ENCODE measurements around the gene ANK2.
"Not testable (repeated sequence)": the region's sequence is repeated elsewhere in the genome, so short reads cannot be mapped to it uniquely, and the experiment has no call there.

Gene ANK2

DNA sequence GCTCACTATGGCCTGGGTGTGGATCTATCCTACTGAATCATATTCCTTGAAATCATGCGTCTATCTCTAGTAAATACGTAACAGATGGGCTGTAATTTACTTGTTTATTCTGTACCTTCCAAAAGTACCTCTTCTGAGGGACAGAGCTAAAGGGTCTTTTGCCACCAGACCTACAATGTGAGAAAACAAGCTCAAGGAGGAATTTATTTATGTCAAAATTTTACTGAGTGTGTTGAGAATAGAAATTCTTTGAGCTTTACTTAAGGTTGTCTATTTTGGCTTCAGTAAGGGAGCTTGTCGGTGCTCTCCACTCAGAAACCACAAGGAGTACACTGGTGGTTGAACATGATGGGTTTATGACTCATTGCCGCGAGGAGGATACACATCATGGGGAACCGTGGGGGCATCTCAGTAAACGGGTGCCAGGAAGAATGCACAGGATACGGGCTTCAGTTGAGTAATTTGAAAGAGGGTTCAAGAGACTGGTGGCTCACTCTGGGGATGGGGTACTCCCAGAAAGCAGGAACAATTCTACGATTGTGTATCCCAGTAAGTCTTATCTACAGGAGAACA is 3.0 kb downstream of the ANK2 start:
- DNase-seq = no peak

DNA sequence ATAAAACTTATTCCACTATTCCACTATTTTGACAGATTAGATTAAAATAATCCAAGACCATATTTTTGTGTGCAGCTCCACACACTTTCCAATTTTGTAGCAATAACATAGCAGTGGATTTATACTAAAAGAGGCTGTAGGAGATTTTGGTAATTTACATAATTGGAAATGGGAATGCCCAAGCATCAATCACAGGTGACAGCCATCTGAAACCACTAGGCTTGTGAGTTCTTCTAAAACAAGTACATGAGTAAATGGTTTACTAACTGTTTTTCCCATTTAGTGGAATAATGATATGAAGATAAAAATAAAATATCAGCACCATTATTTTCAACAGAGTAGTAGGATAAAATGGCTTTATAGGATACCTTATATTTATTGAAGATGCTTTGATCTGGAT is 4.4 kb downstream of the ANK2 start:
- DNase-seq = no peak

DNA sequence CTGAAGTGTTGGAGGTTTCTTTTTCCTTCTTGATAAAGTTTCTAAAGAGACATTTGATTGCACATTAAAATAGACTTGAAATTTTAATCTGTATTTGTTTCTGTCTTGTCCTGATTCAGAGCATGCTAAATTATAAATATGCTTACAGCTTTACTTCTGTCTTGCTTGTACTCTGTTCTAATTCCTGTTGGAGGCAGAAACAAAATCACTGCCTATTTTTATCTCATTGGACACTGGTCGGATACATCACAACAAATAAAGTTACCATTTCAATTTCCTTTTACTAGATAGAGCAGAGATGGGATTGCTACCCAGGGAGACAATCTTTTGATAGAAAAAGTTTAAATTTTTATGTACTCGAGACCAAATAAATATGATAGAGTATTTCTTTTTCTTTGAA is 6.9 kb downstream of the ANK2 start:
- no peak for DNase-seq

DNA sequence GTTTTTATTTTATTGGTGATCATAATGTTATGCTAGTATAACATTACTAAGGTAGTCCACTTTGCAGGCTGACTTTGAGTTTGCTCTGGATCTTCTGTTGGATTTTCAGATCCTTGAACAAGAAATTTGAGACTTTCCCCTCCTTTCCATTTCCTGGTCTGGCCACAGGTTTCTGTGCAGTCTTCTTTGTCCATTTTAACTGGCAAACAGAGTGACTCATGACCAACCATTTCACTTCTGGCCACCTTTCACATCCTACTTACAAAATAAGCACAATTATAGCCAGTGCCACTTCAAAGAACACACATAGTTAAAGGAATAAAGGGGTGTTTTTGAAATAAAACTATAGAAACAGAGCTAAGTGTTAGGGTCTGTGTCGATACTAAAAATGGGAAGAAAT is 8.4 kb downstream of the ANK2 start:
- no peak for DNase-seq

DNA sequence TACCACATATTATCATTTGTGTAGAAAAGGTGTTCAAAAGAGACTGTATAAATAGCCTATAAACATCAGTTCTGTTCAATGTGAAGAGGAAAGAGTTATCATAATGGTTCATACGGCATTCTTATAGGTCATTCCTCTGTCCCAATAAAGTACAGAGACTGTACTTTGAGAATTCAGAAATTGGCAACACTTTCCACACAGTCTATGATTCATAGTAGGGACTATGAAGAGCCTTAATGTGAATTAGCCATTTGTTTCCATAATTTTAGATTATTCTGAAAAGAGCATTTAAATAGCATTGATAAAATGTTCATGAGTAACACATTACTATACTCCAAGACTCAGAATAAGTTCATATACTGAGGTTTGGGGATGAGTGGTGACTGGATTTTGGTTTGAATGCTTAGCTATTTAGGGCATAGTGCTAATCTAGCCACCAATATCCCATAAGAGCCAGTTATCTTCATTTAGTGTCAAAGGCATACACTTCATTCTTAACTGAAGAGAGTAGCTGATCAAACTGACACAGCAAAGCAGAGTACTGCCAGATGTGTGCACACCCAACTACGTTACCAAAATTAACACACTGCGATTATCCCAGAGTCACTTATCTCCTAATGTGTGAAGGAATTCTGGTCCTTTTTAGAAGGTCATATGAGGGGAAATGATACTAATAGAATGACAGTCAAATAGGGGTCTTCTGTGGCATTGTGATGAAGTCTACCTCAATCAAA is 10.2 kb downstream of the ANK2 start:
- DNase-seq = no peak

DNA sequence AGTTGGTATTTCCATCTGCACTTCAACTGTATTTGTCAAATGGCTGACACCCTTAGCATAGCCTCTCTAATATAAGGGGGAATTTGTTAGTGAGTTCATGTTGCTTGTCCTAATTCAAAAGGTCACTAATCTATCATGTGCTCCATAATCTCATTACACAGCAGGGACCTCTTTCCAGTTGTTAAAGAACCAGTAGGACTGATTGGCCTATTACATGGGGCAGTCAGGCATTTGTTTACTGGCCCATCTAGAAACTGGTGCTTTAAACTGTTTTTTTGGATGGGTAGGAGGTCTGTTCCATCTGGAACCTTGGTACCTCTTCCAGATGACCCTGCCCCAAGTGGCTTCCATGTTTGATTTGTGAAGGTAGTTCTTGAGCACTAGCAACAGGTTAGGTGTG is 11.4 kb downstream of the ANK2 start:
- no peak for DNase-seq

DNA sequence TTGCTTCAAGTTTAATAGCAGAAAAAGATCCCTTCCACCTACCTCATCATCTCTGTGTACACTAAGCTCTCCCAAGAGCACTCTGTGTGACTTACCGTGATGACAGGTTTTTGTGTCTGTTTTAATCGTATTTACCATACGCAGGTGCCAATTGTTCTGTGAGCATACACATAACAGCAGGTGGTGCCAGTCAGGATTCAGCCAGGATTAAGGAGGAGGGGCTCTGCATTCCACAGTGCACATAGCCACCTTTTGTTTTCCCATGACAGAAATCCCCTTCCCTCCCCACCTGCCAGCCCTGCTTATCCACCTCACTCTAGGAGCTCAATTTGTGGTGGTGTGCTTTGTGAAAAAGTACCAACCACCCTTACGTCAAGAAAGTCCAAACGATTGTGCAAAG is 14.8 kb downstream of the ANK2 start:
- DNase-seq = no peak

DNA sequence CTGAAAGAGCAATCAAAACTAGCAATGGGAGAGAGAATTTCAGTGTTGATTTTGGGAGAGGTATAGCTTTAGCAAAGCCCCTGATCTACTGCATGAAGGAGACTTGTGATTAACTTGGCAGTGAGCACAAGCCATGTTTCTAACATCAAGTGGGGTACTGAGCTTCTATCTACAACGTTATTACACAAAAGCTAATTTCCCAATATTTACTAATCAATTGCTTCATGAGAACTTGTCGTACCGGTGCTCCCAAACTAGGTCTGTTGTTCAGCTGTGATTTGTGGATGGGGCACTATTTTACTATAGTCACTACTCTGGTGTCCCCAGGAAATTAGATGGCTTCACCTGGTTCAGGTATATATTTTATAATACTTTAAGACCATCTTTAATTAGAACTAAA is 16.2 kb downstream of the ANK2 start:
- DNase-seq = no peak

DNA sequence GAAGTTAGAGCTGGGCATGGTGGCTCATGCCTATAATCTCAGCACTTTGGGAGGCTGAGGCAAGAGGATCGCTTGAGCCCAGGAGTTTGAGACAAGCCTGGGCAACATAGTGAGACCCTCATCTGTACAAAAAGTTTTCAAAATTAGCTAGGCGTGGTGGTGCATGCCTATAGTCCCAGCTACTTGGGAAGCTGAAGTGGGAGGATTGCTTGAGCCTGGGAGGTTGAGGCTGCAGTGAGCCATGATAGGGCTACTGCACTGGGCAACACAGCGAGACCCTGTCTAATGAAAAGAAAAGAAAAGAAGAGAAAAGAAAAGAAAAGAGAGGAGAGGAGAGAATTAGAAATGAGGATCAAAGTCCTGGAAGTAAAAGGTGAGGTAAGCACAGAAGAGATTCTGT is 19.3 kb downstream of the ANK2 start:
- DNase-seq = not testable (repeated sequence)

DNA sequence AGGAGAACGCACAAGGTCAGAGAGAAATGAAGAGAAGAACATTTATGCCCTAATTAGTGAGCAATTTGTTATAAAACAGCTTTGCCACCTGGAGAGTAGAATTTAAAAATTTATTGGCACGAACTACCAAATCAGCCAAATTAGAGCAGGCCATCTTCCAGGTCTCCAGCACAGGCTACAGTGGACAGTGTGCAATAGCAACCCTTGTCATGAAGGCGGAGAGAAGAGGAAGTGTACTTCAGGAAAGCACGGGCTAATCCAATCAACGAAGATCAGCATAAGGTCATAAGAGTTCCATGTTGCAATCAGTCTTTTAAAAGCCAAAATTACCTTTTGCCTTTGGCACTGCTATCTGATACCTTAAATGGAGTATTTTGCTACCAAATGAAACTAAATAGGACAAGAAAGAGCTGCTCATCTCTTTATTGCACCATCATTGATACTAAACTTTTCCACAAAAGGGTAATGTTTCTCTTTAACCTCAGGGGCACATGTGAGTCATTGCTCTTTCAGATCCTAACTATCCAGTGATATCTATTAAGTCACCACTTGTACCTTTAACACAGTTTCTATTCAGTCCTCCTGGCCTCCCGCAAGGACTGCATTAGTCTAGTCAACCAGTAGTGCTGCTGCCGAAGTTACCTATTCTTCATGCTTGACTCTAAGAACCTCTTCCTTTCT is 19.9 kb downstream of the ANK2 start:
- no peak for DNase-seq

DNA sequence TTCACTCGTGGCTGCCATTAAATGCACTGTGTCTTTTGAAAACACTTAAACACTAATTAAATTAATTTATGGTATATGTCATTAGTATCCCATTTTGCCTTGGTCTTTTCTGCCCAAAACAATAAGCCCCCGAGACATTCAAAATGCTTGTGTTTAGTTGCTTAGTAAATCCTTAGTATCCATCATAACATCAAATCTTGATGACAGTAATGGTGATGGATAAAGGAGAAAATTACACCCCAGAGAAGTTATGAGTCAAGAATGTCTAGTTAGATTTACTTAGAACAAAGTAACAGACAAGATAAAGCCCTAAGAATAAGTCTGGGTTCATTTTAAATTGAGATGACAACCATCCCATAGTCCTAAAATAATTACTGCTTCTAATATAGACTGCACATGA is 21.3 kb downstream of the ANK2 start:
- no peak for DNase-seq

DNA sequence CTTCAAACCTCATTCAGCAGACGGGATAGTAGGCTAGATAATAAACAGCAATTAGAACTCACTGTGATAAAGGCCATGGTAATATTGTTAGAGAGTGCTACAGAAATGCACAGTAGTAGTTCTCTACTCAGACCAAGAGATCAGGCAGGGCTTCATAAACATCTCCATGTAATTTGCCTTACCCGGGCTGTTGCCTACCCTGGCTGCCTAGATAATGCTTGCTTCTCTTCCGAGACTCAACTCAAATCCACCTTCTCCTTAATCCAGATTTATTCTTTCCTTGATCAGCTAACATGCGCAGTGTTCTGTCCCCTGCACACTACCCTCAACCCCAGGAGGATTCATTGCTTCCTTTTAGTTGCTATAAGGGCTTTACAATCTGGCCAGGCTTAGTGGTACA is 21.8 kb downstream of the ANK2 start:
- DNase-seq = no peak

DNA sequence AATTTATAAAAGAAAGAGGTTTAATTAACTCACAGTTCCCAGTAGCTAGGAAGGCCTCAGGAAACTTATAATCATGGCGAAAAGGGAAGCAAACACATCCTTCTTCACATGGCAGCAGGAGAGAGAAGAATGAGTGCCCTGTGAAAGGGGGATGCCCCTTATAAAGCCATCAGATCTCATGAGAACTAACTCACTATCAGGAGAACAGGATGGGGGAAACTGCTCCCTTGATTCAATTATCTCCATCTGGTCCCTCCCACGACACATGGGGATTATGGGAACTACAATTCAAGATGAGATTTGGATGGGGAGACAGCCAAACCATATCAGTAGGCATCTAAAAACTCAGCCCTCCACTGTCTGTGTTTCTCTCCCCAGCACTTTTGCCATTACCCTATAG is 22.4 kb downstream of the ANK2 start:
- DNase-seq = no peak

DNA sequence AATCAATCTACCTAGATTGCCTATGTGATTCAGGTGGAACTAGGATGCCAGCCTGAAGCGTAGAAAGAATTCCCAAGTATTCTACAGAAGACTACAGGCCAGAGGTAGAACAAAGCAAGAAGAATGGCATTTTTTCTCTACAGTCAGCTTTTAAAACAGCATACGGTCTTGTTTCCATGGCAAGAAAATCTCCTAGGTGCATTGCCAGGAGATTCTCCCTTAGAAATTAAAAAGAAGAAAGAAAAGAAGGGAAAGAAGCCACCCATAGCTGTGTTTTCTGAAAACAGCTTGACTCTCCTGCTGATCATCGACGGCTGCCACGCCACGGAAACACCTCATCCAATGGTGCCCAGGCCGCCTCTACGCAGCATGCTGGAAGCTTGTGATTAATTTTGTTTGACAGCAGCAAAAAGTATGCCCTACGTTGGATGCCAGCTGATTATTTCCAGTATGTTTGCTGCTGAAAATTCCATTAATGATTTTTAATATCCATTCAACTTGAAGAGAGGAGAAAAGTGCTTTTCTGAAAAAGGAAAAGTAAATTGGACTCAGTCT is 24.1 kb downstream of the ANK2 start:
- DNase-seq = no peak

DNA sequence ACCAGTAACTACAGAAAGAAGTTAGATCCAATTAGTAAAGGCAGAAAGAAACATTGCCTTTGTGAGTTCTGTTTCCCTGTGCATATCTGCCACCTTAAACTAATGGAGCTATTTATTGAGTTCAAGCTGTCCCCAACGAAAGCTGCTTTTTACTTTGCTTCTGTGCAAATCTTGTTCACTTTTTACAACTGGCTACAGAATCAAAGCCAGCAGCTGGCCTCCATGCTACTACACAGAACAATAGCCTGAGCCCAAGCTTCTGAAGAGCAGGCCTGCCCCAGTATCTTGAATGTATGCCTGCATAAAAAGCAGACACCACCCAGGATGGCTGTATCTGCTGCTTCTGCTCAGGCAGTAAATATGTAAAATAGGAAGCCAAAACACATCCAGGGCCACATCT is 28.1 kb downstream of the ANK2 start:
- DNase-seq = no peak

DNA sequence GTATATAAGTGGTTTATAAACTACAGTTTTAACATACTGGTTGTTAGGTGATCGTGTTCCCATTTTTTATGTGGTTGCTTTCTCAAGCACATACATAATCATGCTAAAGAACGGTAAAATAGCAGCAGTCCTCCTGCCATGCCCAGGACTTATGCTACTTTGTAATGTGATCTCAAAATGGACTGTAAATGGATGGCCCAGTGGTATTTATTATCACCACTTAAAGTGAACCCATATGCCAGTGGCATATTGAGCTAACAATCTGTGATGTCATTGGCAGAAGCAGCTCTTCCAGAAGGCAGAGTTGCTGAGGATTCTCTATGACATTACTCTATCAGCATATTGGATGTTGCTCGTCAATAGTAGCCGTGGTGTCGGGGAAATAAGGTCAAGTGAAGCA is 28.6 kb downstream of the ANK2 start:
- DNase-seq = no peak

DNA sequence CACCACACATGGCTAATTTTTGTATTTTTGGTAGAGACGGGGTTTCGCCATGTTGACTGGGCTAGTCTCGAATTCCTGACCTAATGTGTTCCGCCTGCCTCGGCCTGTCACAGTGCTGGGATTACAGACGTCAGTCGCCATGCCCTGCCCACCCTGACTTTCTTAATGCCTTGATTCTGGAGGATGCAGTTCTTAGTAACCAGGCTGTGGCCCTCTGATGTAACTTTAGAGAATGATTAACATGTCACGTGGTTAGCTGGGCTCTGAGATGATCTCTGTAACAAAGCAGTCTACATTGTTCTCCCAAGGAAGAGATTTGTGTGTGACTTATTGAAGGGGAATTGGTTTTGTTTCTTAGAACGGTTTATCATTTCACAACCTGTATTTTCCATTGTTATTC is 30.6 kb downstream of the ANK2 start:
- no peak for DNase-seq

DNA sequence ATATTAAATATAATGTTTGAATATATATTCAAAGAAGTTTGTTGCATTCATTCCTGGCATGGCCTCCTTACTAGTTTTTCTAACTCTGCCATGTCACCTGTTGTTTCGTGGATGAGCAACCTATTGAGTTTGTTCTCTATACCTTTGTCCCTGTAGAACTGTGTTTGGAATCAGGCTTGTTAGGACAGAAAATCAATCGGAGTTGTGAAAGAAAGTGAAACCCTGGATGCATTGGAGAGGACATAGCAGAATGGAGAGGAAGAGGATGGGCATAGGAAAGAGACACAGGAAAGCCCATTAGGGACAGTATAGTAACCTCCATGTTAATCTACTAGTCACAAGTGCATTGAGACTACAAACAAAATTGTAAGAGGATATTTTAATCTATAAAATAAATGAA is 31.2 kb downstream of the ANK2 start:
- DNase-seq = no peak

DNA sequence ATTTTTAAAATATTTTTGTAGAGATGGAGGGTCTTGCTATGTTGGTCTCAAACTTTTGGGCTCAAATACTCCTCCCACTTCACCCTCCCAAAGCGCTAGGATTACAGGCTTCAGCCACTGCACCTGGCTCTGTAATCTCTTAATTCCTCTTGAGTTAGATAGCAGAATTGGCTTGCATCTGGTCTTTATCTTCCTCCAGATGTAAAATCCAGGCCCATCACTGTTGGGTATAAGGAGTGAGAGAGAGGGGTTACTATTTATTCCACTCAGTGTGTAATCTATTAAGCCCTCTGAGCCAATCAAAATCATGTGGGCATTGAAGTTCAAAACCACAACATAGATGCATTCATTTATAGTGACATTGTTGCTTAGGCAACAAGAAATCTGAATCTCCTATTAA is 33.9 kb downstream of the ANK2 start:
- DNase-seq = no peak

DNA sequence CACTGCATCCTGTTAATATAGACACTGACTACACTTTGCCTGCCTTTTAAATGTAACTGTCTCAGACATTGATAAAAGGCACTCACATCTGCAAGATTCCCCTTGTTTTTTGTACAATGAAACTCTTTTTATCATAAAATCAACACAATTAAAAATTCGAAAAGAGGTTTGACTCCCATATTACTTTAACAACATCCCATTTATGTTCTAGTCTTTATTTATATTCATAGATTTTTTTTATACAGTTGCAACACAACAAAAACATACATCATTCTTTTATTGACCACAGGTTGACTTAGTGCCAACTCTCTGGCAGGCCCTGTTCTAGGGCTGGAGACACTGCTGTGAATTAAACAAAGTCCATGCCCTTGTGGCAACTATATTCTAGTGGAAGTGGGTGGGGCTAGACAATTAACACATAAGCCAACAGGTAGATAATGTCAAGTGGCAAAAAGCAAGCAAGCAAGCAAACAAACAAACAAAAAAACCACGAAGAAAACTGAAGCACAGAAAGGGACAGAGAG is 36.8 kb downstream of the ANK2 start:
- no peak for DNase-seq

DNA sequence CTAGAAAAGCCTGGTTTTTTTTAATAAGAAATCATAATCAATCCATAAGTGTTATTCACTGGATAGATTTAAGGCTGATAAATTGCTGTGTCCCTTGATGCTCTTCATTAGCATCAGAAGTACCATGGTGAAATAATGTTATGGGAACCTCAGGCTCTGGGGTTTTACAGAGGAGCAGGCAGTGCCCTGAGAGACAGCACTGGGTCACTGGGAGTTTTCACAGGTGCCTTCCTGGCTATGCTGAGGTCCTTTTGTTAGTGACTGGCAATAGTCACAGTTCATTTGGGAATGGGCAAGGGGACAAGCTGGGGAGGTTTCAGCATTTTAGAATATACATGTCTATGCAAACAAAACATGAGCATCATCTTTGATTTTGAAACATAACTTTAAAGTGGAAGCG is 38.6 kb downstream of the ANK2 start:
- no peak for DNase-seq

DNA sequence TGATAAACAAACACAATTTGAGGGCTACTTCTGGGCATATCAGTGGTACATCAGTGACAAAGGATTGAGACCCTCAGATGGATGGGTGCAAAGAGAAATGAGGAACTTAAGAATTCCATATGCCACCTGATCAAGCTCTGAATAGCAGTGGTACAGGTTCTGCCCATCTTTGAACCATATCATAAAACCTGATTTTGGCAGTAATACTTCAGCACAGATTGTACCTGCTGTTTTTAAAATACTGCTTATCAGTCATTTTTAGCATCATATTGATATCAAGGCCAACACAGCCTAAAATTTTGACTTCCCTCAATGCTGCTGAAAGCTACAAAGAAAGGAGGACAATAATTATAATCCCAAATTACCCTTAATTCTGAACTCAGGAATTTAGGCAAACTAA is 41.5 kb downstream of the ANK2 start:
- no peak for DNase-seq

DNA sequence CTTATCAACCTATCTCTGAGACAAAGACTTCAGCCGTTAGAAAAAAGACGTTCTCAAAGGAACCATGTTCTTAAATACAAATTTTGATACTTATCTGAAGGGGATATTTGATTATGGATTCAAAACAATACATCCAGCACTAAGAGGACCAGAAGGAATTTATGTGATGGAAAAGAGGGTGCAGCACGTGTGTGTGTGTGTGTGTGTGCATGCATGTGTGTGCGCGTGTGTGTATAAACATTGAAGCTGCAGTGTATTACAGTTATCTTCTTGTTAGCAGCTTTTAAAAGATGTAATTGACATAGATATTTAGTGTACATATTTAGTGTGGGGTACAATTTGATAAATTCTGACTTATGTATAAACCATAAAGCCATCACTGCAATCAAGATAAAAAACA is 44.9 kb downstream of the ANK2 start:
- DNase-seq = no peak

DNA sequence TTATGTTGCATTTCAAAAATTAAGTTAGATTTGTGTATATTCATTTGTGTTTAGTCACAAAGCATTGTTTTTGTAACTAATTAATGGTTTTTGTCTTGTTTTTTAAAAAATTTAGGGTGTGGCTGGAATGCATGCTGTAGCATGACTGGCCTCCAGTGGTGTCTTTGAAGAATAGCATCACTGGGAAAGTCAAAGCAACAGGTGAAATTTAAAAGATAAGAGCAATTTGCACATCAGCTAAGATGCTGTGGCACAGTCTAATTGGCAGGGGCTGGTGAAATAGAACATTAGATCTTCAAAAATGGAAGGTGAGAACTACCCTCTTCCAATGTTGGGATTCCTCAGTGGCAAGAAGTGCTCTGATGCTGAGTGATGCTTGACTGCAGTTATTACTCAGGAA is 45.3 kb downstream of the ANK2 start:
- no peak for DNase-seq

Measured in effector CD4-positive, alpha-beta T cell (primary cell).